ENCODE results near the gene SLC13A1.
"Not testable (repeated sequence)": the region's sequence is repeated elsewhere in the genome, so short reads cannot be mapped to it uniquely, and the experiment has no call there.

GRCh38 chr7:123084861-123085260 lies 114.9 kb downstream of the SLC13A1 start:
- TF ChIP-seq EZH2 (IDR thresholded peaks at IDR 0.05); POLR2AphosphoS5 (IDR thresholded peaks at IDR 0.05; ENCODE audit: borderline replicate concordance, low read depth, low read length): not testable (repeated sequence)

Data from SK-N-MC (cell line).